Left lung (tissue), 10 donors: ENCODE measurements around the gene ATG9A. TPM values are rescaled to one million over a fixed set of nuclear protein-coding genes. Genes with fewer than 3 reads are reported as not detected.

Experiments used
- ATAC-seq: fragments of 200-7000 bp; cut with Tn5 transposase; one replicate; pipeline ENCODE4 v1.9.1; 2020; ENCODE audit warnings: moderate library complexity
- DNase-seq, 4 donors: peaks; one replicate each; pipeline ENCODE4 v3.0.0-alpha.2; 2013 to 2020
- H3K27ac ChIP-seq, 2 donors: fragments of 200-600 bp; sonication (generic) in 1 of 2; one replicate each; pipeline versions ENCODE4 v1.5.0 to v1.8.0; 2020 to 2021
- H3K27me3 ChIP-seq, 2 donors: fragments of 200-600 bp; sonication (generic) in 1 of 2; one replicate each; pipeline versions ENCODE4 v1.5.0 to v1.8.0; 2020 to 2021
- H3K36me3 ChIP-seq, 2 donors: fragments of 200-600 bp; sonication (generic) in 1 of 2; one replicate each; pipeline versions ENCODE4 v1.5.0 to v1.8.0; 2020 to 2021
- H3K4me1 ChIP-seq, 2 donors: fragments of 200-600 bp; one replicate each; pipeline ENCODE4 v1.8.0; 2021
- H3K4me3 ChIP-seq, 2 donors: fragments of 200-600 bp; sonication (generic) in 1 of 2; one replicate each; pipeline versions ENCODE4 v1.5.0 to v1.8.0; 2020 to 2021; ENCODE audit warnings: mild to moderate bottlenecking in 1 of 2
- H3K9me3 ChIP-seq, 2 donors: fragments of 200-600 bp; sonication (generic) in 1 of 2; one replicate each; pipeline versions ENCODE4 v1.5.0 to v1.8.0; 2020 to 2021
- CTCF ChIP-seq, 2 donors: fragments of 200-600 bp; sonication (generic) in 1 of 2; IDR thresholded peaks; one replicate each; pipeline versions ENCODE4 v1.5.0 to v1.8.0; 2021; ENCODE audit warnings: antibody characterized with exemption in 2 of 2
- intact Hi-C, 2 donors: fragments of 100-400 bp; cut with DNase I; formaldehyde crosslinking; loops; one replicate each; pipeline versions ENCODE4 v1.11.2 to v1.14.2; 2022
- polyA plus RNA-seq, 6 donors: library from polyadenylated mRNA; unstranded; fragments of 120-200 nt; gene quantifications; one replicate each; pipeline ENCODE4 v1.2.1, GENCODE V29; 2013; ENCODE audit not compliant: insufficient read length in 6 of 6
- total RNA-seq, 2 donors: library from RNA; stranded (reverse); fragmentation: NEBNext Ultra II Directional; extraction: Animal tissue kit (Norgen Biotek cat#: 25700); gene quantifications; one replicate each; pipeline ENCODE4 v1.2.1, GENCODE V29; 2021
- donor health status: DM: no; HTN: yes; CAD: no.
- donor health status: DM: no; HTN: no; CAD: no.

The ATG9A gene
- total and polyA plus RNA-seq, 8 donors, result 43.1 to 58.9 (median 48.7) TPM

GRCh38 chr2:219219784-219220532 lies 9.5 kb downstream of the ATG9A start:
- intact Hi-C loops, result no loop called here
- Histone ChIP-seq H3K4me1 (peaks cover 17 to 42% of the 10 kb centered on the region in 2 donors), H3K9me3 (no peaks in the 10 kb centered on the region), H3K36me3 (peaks cover 0 to 70% of the 10 kb centered on the region in 2 donors), H3K4me3 (no peak overlapping the region), H3K27ac (peak overlapping the region in 1 of 2 donors; percentile 92), H3K27me3 (no peaks in the 10 kb centered on the region)
- TF ChIP-seq CTCF (IDR thresholded peaks at IDR 0.05), result no peak
- ATAC-seq (no peak), DNase-seq (no peak)

GRCh38 chr2:219218732-219219701 lies 10.4 kb downstream of the ATG9A start, which contains the start of gene ABCB6:
Gene ABCB6, minus strand, starts transcription at chr2:219218958. Its CDS starts 285 bp downstream, at chr2:219218673.
- Histone ChIP-seq H3K27me3 (no peaks in the 10 kb centered on the region), H3K4me3 (peak within 1 kb of the TSS; percentile 53 to 68), H3K27ac (peak within 1 kb of the TSS; percentile 90 to 92), H3K9me3 (no peaks in the 10 kb centered on the region), H3K4me1 (peaks cover 17 to 35% of the 10 kb centered on the region in 2 donors), H3K36me3 (peaks cover 0 to 69% of the 10 kb centered on the region in 2 donors)
- ATAC-seq, result peak; percentile 92
- TF ChIP-seq CTCF (IDR thresholded peaks at IDR 0.05), result no peak
- intact Hi-C loops, result no loop called here
- peak; percentile 94 to 97 (median 96) for DNase-seq

GRCh38 chr2:219218217-219218731 lies 11.2 kb downstream of the ATG9A start:
- H3K4me1 ChIP-seq, result peaks cover 17 to 35% of the 10 kb centered on the region in 2 donors
- DNase-seq (peak; percentile 64 to 88 (median 66)), ATAC-seq (peak; percentile 70)
- intact Hi-C loops, result no loop called here
- peaks cover 0 to 69% of the 10 kb centered on the region in 2 donors for H3K36me3 ChIP-seq
- H3K9me3 ChIP-seq, result no peaks in the 10 kb centered on the region
- peak overlapping the region; percentile 53 to 68 for H3K4me3 ChIP-seq
- no peak for TF ChIP-seq CTCF (IDR thresholded peaks at IDR 0.05)
- H3K27ac ChIP-seq, result peak overlapping the region; percentile 90 to 92
- no peaks in the 10 kb centered on the region for H3K27me3 ChIP-seq

- TF ChIP-seq CTCF (IDR thresholded peaks at IDR 0.05), result no peak
- Histone ChIP-seq H3K27me3 (no peaks in the 10 kb centered on the region), H3K36me3 (peaks cover 0 to 66% of the 10 kb centered on the region in 2 donors), H3K4me1 (peaks cover 17 to 35% of the 10 kb centered on the region in 2 donors), H3K27ac (no peak overlapping the region), H3K9me3 (no peaks in the 10 kb centered on the region), H3K4me3 (no peak overlapping the region)
- intact Hi-C loops, result no loop called here
- ATAC-seq (no peak), DNase-seq (no peak)
Observed at GRCh38 chr2:219216535-219216915, 12.9 kb downstream of the ATG9A start.
